GM19099 (cell line): ENCODE data around the gene LMCD1.

Source experiments
- POLR2A ChIP-seq: IDR thresholded peaks from 3 replicates; pipeline ENCODE4 v1.6.1; 2011; ENCODE audit warnings: low read depth; ENCODE audit not compliant: insufficient read length; ENCODE audit errors: extremely low read depth

The LMCD1 gene

DNA sequence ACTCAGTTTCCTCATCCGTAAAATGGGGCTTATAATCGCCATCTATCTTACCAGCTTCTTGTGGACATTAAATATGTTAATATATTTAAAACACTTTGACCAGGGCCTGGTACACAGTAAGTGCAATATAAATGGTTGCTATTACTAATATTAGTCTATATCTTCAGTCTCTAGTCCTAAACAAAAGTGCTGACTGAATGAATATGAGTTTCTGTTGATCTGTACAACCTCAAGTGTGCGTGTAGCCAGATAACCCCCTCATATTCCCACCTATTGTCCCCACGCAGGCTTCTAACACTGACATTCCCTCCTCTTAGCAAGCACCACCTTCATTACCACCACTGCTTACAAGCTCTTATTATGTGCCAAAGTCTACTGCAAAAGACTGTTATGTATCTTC lies 27.6 kb upstream of the LMCD1 start:
- TF ChIP-seq POLR2A, result no peak

DNA sequence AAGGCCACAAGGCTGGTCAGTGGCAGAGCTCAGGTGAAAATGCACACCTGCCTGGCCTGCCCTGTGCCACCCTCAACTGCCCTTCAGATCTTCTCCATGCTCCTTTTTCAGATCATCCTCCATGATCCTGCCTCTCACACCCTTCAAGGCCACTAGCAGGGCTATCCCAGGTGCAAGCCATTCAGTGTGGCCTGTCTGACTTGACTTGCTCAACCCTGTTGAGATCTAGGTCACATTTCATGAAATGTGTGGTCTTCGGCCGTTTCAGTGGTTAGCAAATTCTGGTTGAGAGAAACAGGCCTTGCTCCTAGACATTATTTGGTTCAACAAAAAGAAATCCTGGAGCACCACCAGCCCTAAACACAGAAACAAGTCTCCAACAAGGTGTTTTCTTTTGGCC lies 26.6 kb upstream of the LMCD1 start:
- TF ChIP-seq POLR2A, result no peak

DNA sequence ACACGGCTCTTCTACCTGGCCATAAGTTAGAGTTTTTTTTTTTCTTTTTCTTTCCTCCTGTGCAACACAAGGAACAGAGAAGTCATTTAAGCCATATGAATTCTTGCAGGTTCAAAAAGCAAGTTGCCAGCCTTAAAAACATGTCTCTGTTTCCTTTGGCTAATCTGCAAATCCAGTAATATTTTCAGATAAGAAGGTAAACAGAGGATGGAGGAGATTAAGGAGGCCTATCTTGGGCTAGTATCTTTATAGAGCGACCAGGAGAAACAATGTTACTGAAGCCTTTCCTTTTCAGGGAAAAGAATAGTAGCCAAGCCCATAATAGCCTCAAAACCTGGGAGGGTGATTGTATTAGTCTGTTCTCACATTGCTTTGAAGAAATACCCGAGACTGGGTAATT lies 20.9 kb upstream of the LMCD1 start:
- no peak for TF ChIP-seq POLR2A

DNA sequence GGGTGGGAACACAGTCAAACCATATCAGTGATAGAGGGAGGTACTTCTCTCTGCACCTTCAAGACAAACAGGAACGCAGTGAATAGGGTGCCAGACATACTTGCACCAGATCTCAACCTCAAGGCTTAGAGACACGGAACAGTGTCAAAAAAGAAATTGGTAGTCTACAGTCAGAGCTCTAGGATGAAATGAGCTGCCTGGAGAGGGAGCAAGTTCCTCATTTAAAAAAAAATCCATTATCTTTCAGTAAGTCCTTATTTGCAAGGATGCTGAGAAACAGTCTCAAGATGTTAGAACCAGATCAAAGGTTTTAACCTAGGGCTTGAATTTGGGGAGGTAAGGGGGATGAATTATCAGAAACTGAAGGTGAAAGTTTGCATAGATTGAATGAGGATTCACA lies 20.2 kb upstream of the LMCD1 start:
- no peak for TF ChIP-seq POLR2A

DNA sequence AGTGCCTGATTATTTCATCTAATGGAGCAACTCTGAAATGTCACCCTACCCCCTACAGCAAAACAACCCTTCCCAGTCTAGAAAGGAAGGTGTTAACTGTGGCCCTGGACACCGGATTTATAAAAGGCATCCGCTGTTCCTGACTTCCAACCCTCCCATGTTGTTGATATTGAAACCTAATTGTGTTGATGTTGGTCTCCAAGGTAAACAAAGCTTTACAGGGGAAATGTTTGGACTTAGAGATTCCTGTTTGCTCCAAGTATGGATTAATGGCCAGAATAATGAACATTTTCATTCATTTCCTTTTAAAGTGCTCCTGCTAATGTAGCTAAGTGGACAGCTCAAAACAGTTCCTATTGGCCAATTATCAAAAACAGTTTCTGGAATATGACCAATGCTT lies 19.4 kb upstream of the LMCD1 start:
- no peak for TF ChIP-seq POLR2A

DNA sequence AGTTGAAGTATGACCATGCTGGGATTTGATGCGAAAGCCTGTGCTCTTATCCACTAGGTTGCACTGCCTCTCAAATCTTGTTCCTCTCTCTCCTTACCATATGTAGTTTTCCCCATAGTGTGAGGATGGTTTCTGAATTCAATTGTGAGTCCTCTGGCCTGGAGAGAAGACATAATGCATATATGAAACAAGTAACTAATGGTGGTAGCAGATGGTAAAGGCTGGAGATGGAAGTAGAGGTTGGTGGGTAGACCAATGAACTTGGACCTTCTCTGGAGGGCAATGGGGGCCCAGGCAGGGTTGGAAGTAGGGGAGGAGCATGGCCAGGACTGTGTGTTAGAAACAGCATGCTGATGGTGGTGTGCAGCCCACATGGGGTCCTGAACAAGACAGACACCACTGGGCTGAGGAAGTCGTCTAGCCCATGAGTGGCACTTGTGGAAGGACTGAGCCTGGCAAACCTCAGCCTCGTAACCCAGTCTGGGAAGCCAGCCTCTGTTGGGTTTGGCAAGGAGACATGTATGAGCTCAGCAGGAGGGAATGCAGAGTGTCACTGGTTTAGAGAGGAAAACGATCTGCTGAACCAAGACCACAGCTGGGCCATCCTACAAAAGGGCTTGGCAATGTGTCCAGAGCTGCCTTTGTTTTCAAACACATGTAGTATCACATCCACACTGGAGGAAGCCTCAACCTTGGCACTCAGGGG lies 18.5 kb upstream of the LMCD1 start:
- TF ChIP-seq POLR2A, result no peak

DNA sequence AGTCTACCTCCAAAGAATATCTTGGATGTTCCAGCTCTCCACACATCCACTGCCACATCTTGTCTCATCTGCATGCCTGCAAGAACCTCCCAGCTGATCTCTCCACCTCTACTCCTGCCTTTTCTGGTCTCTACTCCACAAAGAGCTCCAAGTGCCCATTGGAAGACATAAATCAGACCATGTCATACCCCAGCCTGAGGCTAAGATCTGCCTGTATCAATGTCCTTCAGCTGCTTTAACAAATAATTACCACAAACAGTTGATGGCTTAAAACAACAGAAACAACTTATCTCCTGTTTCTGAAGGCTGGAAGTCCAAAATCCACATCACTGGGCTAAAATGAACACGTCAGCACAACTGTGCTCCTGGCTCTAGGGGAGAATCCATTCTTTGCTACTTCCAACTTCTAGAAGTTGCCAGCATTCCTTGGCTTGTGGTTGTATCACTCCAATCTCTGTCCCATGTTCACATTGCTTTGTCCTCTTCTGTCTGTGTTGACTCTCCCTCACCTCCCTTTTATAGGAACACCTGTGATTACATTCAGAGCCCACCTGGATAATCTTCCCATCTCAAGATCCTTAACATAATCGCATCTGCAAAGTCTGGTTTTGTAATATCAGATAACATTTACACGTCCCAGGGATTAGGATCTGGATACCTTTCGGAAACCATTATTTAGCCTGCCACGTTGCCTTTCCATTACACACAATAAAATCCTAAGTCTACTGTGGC lies 17.0 kb upstream of the LMCD1 start:
- TF ChIP-seq POLR2A, result no peak

DNA sequence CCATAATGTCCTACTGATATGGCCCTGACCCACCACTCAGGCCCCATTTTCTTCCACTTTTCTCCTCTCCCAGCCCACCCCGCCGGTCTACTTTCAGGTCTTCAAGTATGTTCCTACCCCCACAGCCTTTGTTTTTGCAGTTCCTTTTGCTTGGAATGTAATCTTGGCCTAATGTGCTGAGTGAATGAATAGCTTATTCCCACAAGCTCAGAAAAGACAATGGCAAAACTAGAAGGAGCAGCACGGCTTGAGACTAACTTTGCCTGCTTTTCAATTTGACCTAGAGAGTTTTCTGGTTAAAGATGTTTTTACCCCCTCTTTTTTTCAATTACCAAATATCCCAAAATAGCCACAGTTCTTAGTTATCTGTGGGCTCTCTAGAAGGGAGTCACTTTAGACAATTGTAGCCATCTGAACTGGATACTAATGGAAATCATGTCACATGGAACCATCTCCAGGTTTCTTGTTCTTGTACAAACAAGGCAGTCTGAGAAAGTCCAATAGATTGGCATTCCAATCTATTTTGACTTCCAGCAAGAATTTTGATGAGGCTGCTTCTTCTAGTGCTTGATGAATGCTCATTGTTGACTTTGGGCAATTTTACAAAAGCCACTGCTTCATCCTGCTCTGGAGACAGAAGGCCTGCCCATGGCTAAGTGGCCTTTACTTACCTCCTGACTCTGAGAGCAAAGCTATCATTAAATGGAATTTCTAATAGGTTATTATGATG lies 16.3 kb upstream of the LMCD1 start:
- no peak for TF ChIP-seq POLR2A

DNA sequence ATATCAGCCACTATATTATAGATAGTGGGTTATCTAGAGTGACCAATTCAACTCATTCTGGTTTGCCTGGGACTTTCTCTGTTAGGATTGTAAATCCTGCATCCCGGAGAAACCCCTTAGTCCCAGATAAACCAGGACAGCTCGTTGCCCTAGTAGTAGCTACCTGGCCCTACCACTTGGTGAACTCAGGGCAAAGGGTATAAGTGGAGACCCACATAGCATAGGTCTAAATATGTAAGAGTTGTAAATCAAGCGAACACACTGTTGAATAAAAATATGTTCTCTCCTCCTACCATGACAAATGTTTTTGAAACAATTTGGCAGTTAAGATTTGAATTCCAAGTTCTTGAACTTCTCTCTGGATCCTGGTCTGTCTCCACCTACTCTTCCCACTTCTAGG lies 15.7 kb upstream of the LMCD1 start:
- TF ChIP-seq POLR2A, result no peak

DNA sequence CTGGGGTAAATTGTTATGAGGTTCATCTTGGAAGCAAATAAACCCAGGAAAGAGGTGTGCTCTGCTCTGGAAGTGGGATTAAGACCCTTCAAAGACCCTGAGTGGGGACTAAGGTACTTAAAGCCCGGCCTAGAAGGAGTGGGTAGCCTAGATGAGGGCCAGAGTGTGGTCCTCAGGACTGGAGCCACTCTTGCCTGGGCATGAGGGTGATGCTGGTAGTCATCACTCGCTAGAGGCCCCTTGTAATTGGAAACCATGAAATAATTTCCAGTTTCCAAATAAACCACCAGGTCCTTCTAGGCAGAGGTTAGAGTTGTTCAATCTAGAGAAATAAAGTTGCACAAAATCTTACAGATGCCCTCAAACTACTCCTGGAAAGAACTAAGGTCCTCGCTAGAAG lies 15.2 kb upstream of the LMCD1 start:
- no peak for TF ChIP-seq POLR2A

DNA sequence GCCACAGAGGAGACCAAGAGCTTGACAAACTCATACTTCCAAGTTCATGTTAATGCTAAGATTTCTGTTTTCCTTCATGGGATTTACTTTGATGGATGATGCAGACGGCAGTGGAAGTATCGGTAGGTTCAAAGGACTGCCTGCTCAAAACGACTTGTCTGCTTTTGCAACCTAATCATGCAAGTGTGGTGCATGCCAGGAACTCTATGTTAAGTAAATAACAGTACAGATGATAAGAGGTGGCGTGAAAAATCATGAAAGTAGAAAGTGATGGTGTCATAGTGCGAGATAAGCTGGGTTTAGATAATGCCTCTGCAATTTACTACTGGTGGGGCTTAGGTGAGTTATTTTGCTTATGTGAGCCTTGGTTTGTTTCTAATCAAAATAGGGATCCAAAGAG lies 14.7 kb upstream of the LMCD1 start:
- TF ChIP-seq POLR2A, result no peak

DNA sequence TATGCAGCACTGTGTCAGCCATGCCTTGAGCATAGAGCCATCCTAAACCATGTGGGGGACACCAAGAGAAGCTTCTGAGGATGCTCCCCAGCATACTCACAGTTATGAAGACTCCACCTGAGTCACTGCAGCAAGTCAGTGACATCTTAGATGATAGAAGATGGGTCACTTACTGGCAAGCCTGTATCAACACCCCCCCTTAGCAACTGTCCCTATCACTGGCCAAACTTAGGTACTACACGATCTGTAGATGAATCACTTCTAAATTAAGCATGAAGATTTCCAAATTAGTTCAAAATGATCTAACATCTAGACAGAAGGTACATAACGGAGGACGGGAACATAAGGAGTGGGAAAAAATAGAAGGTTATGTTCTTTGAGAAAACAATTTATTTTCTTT lies 13.2 kb upstream of the LMCD1 start:
- no peak for TF ChIP-seq POLR2A

DNA sequence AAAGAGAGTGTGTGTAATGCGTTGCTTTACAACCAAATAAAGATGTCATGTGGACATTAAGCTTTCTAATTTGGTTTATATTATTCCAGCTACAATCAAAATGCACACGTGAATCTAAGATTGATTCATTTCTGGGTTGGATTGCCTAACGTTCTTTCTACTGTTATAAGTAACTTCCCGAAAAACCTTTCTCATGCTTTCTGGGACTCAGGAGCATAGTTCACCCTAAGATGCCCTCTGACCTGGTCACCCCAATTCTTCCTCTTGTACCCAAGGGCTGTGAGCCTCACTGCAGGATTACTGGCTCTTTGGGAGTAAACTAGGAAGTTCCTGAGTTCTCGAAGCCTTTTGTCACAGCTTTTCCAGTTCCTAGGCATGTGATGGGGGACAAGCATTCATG lies 12.7 kb upstream of the LMCD1 start:
- TF ChIP-seq POLR2A, result no peak

DNA sequence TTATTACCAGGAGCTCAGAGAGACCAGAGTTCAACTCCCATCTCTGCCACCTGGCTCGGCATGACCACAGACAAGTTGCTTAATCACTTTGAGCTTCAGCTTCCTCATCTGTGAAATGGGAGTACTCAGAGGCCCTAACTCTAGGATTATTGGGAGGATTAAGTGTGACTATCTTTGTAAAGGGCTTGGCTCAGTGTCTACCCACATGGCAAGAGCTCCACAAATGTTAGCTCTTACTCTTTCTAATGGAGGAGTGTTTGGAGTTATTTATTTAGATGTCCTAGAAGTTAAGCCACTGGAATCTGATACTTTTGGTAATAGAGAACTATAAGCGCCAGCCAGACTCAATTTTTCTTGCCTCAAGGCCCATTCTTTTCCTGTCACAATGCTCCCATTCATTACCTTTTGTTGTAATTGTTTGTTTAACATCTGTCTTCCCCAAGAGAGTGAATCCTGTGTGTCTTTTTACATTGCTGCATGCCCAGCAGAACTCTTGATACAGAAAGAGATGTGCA lies 12.3 kb upstream of the LMCD1 start:
- TF ChIP-seq POLR2A, result no peak

DNA sequence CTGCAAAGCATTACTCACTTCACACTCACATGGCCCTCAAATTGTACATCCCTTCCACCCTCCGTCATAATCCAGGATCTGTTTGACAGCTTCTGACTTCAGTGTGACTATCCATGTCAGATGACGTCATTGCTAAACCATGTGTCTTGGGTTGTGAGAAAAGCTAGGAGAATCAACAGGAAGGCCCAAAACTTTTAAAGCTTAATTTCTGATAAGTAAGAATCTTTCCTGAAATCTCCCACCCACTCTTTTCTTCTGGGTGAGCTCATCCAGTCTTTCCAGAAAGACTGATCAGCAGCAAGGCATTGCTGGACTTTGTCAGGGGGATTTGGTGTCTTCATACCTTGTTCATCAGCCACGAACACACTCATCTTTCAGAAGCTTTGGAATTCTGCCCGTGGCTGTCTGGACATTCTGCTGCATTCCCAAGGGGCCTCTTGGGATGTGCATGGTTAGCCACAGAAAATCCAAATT lies 11.5 kb upstream of the LMCD1 start:
- no peak for TF ChIP-seq POLR2A
